DOHH2 (cell line): ENCODE results near the gene CREBBP.

Experiments
- CTCF ChIP-seq: fragments of 200-600 bp; sonication (generic); IDR thresholded peaks from one replicate; pipeline ENCODE4 v1.5.1; 2014; ENCODE audit warnings: antibody characterized with exemption, mild to moderate bottlenecking, low read depth, low read length; ENCODE audit not compliant: poor library complexity, severe bottlenecking
- EZH2phosphoT487 ChIP-seq: fragments of 200-600 bp; sonication (generic); IDR thresholded peaks from 2 replicates; pipeline ENCODE4 v1.6.1; 2017; ENCODE audit warnings: borderline replicate concordance, mild to moderate bottlenecking, antibody characterized with exemption, low read length, moderate library complexity, mixed read lengths

GRCh38 chr16:3876160-3876559, 4.4 kb downstream of the CREBBP start:
- TF ChIP-seq CTCF (no peak), EZH2phosphoT487 (no peak)
